Hematopoietic multipotent progenitor cell treated with erythropoietin and hydrocortisone succinate and interleukin-3 and kit ligand, for 15 days (in vitro differentiated cells): Measurements from ENCODE around the gene ADAMTS17.

Source experiments
- DNase-seq: peaks from one replicate; pipeline ENCODE4 v3.0.0-alpha.2; 2015; ENCODE audit warnings: low spot score

Gene ADAMTS17, protein sequence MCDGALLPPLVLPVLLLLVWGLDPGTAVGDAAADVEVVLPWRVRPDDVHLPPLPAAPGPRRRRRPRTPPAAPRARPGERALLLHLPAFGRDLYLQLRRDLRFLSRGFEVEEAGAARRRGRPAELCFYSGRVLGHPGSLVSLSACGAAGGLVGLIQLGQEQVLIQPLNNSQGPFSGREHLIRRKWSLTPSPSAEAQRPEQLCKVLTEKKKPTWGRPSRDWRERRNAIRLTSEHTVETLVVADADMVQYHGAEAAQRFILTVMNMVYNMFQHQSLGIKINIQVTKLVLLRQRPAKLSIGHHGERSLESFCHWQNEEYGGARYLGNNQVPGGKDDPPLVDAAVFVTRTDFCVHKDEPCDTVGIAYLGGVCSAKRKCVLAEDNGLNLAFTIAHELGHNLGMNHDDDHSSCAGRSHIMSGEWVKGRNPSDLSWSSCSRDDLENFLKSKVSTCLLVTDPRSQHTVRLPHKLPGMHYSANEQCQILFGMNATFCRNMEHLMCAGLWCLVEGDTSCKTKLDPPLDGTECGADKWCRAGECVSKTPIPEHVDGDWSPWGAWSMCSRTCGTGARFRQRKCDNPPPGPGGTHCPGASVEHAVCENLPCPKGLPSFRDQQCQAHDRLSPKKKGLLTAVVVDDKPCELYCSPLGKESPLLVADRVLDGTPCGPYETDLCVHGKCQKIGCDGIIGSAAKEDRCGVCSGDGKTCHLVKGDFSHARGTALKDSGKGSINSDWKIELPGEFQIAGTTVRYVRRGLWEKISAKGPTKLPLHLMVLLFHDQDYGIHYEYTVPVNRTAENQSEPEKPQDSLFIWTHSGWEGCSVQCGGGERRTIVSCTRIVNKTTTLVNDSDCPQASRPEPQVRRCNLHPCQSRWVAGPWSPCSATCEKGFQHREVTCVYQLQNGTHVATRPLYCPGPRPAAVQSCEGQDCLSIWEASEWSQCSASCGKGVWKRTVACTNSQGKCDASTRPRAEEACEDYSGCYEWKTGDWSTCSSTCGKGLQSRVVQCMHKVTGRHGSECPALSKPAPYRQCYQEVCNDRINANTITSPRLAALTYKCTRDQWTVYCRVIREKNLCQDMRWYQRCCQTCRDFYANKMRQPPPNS

GRCh38 chr15:100341750-100342560 is at the start of gene ADAMTS17:
ADAMTS17 (minus strand) TSS chr15:100341975; CDS start chr15:100341899, 76 bp downstream.
- peak; percentile 68 for DNase-seq

DNA sequence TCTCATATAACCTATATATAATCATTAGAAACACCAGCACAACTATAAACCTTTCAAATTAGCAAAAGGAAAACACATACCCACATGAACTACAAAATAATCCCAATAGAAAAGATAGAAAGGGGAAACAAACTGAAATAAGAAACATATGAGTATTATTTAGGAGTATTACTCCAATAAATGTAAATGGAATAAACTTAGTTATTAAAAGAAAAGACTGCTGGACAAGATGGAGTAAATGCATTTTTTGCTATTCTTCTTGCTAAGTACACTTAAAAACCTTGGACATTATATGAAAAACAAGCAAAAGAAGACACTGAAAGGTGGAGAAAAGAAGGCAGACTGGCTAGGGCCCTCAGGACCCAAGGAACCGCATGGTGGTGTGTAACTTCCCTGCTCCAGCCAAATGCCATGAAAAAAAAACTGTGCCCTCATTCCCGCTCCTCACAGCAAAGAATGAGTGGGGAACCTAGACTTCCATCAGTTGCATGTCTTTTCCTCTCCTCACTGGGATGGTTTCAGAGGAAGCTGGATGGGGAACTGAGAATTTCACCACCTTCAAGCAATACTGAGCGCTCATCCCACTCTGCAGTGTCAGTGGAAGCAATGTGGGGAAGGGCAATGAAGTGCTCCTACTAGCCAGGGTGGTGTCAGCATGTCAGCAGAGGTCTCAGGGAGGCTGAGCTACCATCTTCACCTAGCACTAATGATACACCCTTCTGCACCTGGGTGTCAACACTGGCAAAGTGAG is 43.7 kb upstream of the ADAMTS17 start:
- DNase-seq: no peak

GRCh38 chr15:100384108-100384410 is 42.3 kb upstream of the ADAMTS17 start:
- DNase-seq: no peak

GRCh38 chr15:100383302-100384107 is 41.7 kb upstream of the ADAMTS17 start:
- no peak for DNase-seq

DNA sequence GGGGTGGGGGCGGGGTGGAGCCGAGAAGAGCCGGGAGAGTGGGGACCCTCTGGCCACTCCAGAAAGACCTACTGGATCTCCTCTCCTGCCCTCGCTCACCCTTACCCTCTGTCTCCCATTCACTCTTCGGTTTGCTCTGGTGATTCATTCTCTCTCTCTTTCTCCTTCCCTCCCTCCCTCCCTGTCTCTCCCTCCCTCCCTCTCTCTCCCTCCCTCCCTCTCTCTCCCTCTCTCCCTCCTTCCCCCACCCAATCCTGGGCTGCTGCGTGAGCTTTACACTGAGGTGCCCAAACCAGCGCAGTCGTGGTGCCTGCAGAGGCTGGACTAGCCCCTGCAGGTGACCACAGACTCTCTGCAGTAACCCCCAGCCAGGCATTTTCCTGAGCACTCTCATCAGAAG is 32.2 kb upstream of the ADAMTS17 start:
- no peak for DNase-seq

GRCh38 chr15:100373120-100373896 is 31.5 kb upstream of the ADAMTS17 start:
- no peak for DNase-seq

GRCh38 chr15:100372739-100373119 is 31.0 kb upstream of the ADAMTS17 start:
- DNase-seq: no peak

DNA sequence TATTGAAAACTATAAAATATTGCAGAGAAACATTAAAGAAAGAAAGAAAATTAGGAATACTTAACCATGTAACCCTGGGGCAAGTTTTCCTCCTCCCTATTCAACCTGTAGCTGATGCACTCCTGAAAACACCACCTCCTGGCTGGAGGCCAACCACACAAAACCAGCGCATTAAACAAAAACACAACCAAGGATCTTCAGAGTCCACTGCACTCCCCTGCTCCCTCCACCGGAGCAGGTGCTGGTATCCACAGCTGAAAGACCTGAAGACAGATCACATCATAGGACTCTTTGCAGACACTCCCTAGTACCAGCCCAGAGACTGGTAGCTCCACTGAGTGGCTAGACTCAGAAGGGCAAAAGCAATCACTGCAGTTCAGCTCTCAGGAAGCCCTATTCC is 13.6 kb upstream of the ADAMTS17 start:
- no peak for DNase-seq

- no peak for DNase-seq
Measured at GRCh38 chr15:100353449-100353848, 11.7 kb upstream of the ADAMTS17 start.

GRCh38 chr15:100350434-100351226 is 8.9 kb upstream of the ADAMTS17 start:
- DNase-seq: no peak

GRCh38 chr15:100349696-100350433 is 8.1 kb upstream of the ADAMTS17 start:
- DNase-seq: peak; percentile 67

DNA sequence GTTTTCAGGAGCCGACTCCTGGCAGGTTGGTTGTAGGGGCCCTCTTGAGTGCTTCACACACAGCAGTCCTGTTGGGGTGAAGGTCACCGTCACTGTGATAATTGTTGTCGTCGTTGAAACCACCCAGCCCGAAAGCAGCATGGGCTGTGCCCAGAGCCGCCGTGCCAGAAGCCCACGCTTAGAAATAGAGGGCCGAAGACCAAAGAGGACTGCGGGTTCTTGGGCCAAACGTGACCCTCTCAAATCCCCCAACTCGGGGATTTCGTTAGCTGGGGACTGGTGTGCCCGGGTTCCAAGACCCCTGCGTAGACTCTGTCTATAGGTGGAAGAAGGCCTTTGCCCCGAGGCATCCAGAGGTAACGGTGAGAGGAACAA is 7.5 kb upstream of the ADAMTS17 start:
- DNase-seq: no peak

DNA sequence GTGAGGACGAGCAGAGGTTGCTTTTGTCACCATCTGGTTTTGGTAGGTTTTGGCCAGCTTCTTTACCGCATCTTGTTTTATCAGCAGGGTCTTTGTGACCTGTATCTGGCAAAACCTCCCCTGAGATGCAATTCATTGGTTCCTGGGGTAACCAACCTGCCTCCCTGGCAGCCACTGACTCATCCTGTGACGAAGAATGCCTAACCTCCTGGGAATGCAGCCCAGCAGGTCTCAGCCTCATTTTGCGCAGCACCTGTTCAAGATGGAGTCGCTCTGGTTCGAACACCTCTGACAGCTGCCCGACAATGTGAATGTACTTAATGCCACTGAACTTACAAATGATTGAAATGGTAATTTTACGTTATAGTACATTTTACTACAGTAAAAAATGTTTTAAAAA is 6.8 kb upstream of the ADAMTS17 start:
- DNase-seq: no peak

DNA sequence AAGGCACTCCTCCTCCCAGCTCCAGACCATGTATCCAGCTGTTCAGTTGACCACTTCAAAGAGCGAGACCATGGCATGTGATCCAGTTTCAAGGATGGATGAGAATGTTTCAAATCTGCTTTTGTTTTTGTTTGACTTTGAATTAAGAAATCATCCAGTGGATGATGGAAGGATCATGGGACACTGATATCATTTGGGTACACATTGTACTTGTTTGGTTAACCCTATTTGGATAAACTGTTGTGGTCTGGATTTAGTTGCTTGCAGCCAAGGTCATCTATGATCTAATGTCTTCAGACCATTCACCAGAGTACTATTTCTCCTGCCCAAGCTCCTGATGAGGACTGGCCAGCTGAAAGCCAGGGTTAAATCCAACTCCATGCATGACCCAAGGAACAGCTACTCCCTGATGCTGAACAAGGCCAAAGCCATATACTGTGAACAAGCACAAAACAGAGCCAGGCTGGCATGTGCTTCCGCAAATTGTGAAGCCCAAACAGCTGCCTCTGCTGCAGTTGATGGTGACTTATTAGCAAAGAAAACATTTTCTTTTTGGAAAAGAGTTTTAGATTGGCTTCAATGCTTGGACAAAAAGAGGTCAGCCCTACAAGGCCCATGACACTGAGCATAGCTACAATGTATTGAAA is 5.2 kb upstream of the ADAMTS17 start:
- DNase-seq: no peak

DNA sequence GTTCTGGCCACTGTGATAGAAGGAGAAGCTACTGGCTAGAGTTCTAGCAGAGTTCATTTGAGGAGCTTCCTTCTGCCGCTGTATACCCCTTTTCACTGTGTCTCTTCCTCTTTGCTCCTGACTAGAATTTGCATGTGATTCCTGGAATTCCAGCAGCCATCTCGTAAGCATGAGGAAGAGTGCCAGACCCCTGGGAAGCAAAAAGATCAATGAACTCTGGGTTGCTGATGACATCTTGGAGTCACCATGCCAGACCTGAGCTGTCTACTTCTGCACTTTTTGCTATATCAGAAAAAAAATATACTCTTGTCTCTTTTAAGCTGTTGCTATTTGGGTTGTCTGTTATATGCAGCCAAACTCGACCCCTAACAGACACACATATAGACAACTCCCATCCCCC is 3.7 kb upstream of the ADAMTS17 start:
- no peak for DNase-seq

DNA sequence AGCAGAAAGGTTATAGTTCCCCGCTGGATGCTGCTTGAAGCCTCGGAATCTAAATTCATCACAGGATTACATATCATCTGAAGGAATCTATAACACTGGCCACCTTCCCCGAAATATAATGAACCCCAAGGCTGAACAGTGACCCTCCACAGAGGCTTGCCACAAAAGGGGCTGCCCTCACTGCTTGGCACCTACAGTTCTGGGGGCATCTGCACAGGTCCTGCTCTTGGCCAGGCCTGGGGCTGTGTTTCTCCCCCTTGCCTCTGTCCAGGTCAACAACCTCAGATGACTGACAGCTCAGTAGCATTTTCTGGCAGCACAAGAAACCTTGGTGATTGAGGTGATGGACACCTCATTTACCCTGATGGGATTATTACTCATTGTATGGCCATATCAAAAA is 1.5 kb upstream of the ADAMTS17 start:
- DNase-seq: no peak

DNA sequence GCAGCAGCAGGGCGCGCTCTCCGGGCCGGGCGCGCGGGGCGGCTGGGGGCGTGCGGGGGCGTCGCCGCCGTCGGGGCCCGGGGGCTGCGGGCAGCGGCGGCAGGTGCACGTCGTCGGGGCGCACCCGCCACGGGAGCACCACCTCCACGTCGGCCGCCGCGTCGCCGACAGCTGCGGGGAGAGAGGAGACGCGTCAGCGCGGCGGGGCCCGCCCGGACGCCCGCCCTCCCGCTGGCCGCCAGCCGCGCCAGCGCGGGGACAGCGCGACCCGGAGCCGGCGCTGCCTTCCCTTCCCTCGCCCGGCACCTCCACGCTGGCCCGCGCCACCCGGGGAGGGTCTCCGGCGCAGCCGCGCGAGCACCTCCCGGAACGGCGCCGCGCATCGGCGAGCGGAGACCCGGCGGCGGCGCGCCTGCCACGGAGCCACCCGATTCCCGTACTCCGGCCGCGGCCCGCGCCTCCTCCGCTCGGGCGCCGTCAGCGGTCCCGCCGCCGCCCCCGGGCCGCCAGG is 481 bp downstream of the ADAMTS17 start:
- DNase-seq: no peak
